GM23338 (cell line): Measurements from ENCODE around the gene IGSF21. TPM values are rescaled to one million over a fixed set of nuclear protein-coding genes. Genes with fewer than 3 reads are reported as not detected.

Source experiments
- ATAC-seq: fragments of 200-7000 bp; cut with Tn5 transposase; 3 replicates; pipeline ENCODE4 v1.9.1; 2020
- DNase-seq: peaks from one replicate; pipeline ENCODE4 v3.0.0-alpha.2; 2015; ENCODE audit warnings: low spot score
- H2AFZ ChIP-seq: fragments of 200-600 bp; sonication (generic); 2 replicates; pipeline ENCODE4 v1.8.0; 2016; ENCODE audit warnings: antibody characterized with exemption, mild to moderate bottlenecking, moderate library complexity
- H3F3A ChIP-seq: fragments of 200-600 bp; sonication (generic); replicated peaks from 2 replicates; pipeline ENCODE4 v1.8.0; 2017; ENCODE audit warnings: antibody characterized with exemption, mixed run types, low read depth
- H3K27ac ChIP-seq: fragments of 200-600 bp; sonication (generic); 2 replicates; pipeline ENCODE4 v1.6.1; 2016; ENCODE audit warnings: low read depth
- H3K27me3 ChIP-seq: fragments of 200-600 bp; sonication (generic); 2 replicates; pipeline ENCODE4 v1.8.0; 2016; ENCODE audit warnings: mild to moderate bottlenecking, mixed run types, moderate library complexity; ENCODE audit not compliant: insufficient read depth
- H3K36me3 ChIP-seq: fragments of 200-600 bp; sonication (generic); 2 replicates; pipeline ENCODE4 v1.8.0; 2016; ENCODE audit warnings: mild to moderate bottlenecking; ENCODE audit not compliant: insufficient read depth
- H3K4me1 ChIP-seq: fragments of 200-600 bp; sonication (generic); 2 replicates; pipeline ENCODE4 v1.8.0; 2016; ENCODE audit warnings: mild to moderate bottlenecking, moderate library complexity; ENCODE audit not compliant: insufficient read depth
- H3K4me2 ChIP-seq: fragments of 200-600 bp; sonication (generic); 2 replicates; pipeline ENCODE4 v1.7.1; 2017; ENCODE audit warnings: mixed run types
- H3K4me3 ChIP-seq: fragments of 200-600 bp; sonication (generic); 2 replicates; pipeline ENCODE4 v1.6.1; 2016; ENCODE audit warnings: mixed run types
- H3K79me2 ChIP-seq: fragments of 200-600 bp; sonication (generic); replicated peaks from 2 replicates; pipeline ENCODE4 v1.8.0; 2017; ENCODE audit warnings: mild to moderate bottlenecking; ENCODE audit not compliant: insufficient read depth
- H3K9me2 ChIP-seq: fragments of 200-600 bp; sonication (generic); 2 replicates; pipeline ENCODE4 v1.8.0; 2017; ENCODE audit not compliant: insufficient read depth
- H4K20me1 ChIP-seq: fragments of 200-600 bp; sonication (generic); replicated peaks from 2 replicates; pipeline ENCODE4 v1.8.0; 2017; ENCODE audit warnings: mild to moderate bottlenecking; ENCODE audit not compliant: insufficient read depth
- H3K27ac Mint-ChIP-seq: 2 replicates; pipeline ENCODE4 v1.8.0; 2020; ENCODE audit warnings: inconsistent platforms, mild to moderate bottlenecking, moderate library complexity, mixed read lengths
- H3K27me3 Mint-ChIP-seq: 3 replicates; pipeline ENCODE4 v1.8.0; 2022; ENCODE audit warnings: low read depth, mild to moderate bottlenecking, moderate library complexity, mixed read lengths, inconsistent platforms; ENCODE audit not compliant: insufficient read depth, poor library complexity
- H3K36me3 Mint-ChIP-seq: 3 replicates; pipeline ENCODE4 v1.8.0; 2021; ENCODE audit warnings: low read depth, mild to moderate bottlenecking, inconsistent platforms, moderate library complexity, mixed read lengths
- H3K4me1 Mint-ChIP-seq: 3 replicates; pipeline ENCODE4 v1.8.0; 2020; ENCODE audit warnings: mild to moderate bottlenecking, inconsistent platforms, mixed read lengths
- H3K4me3 Mint-ChIP-seq: 3 replicates; pipeline ENCODE4 v1.8.0; 2021; ENCODE audit warnings: moderate library complexity, mild to moderate bottlenecking, inconsistent platforms, mixed read lengths
- H3K9me3 Mint-ChIP-seq: 3 replicates; pipeline ENCODE4 v1.8.0; 2020; ENCODE audit warnings: moderate library complexity, mild to moderate bottlenecking, inconsistent platforms, mixed read lengths
- CREB1 ChIP-seq: fragments of 250-450 bp; sonication (Bioruptor Pico); IDR thresholded peaks from 2 replicates; pipeline ENCODE4 v1.5.0; 2020; ENCODE audit warnings: low read depth, mild to moderate bottlenecking, moderate library complexity
- CTCF ChIP-seq, 2 experiments: fragments of 200-600 bp in 1 of 2; sonication (generic) in 1 of 2; conservative IDR thresholded peaks; 2 replicates each; pipeline versions ENCODE4 v1.5.1 to v1.6.1; 2016 to 2017; ENCODE audit warnings: antibody characterized with exemption in 2 of 2, low read depth in 2 of 2, mild to moderate bottlenecking in 2 of 2, moderate library complexity in 1 of 2
- ETS1 ChIP-seq: IDR thresholded peaks from 2 replicates; pipeline ENCODE4 v1.6.1; 2016; ENCODE audit warnings: antibody characterized with exemption
- EZH2phosphoT487 ChIP-seq: fragments of 200-600 bp; sonication (generic); IDR thresholded peaks from one replicate; pipeline ENCODE4 v1.8.1; 2018; ENCODE audit warnings: antibody characterized with exemption; ENCODE audit not compliant: unreplicated experiment
- JUNB ChIP-seq: IDR thresholded peaks from one replicate; pipeline ENCODE4 v1.6.1; 2016; ENCODE audit warnings: antibody characterized with exemption; ENCODE audit not compliant: unreplicated experiment
- REST ChIP-seq: IDR thresholded peaks from one replicate; pipeline ENCODE4 v1.6.1; 2018; ENCODE audit warnings: antibody characterized with exemption; ENCODE audit not compliant: unreplicated experiment
- STAT1 ChIP-seq: IDR thresholded peaks from one replicate; pipeline ENCODE4 v1.6.1; 2016; ENCODE audit warnings: antibody characterized with exemption; ENCODE audit not compliant: unreplicated experiment
- ZNF114 ChIP-seq: fragments of 250-450 bp; sonication (Bioruptor Pico); IDR thresholded peaks from 2 replicates; pipeline ENCODE4 v1.5.0; 2020; ENCODE audit warnings: mild to moderate bottlenecking, moderate library complexity
- ZNF331 ChIP-seq: fragments of 250-450 bp; sonication (Bioruptor Pico); IDR thresholded peaks from 2 replicates; pipeline ENCODE4 v1.5.0; 2020; ENCODE audit warnings: low read depth, mild to moderate bottlenecking, moderate library complexity
- polyA plus RNA-seq: library from polyadenylated mRNA; unstranded; fragments of >200 nt; fragmentation: Nextera tagmentation; extraction: Ambion mirVana; gene quantifications from 2 replicates; pipeline ENCODE4 v1.2.1, GENCODE V29; 2016
- total RNA-seq: library from RNA; depleted of rRNA; stranded (reverse); fragments of >200 nt; shearing (Covaris generic); gene quantifications from 2 replicates; pipeline ENCODE4 v1.2.3, GENCODE V29; 2014

IGSF21 gene
- total and polyA plus RNA-seq, 2 experiments from 2014 or later, result 15.6 to 15.7 TPM

GRCh38 chr1:18192974-18193373 lies 85.4 kb downstream of the IGSF21 start (continued):
- TF ChIP-seq EZH2phosphoT487, result no peak
- TF ChIP-seq CREB1 (CRISPR knock-in tag), result no peak
- no peak for TF ChIP-seq ZNF331
- TF ChIP-seq ETS1, result no peak

- Mint-ChIP-seq H3K36me3 (no peaks in the 10 kb centered on the region), H3K27ac (no peak overlapping the region), H3K4me1 (peaks cover 32% of the 10 kb centered on the region), H3K4me3 (no peak overlapping the region), H3K27me3 (peaks cover 6% of the 10 kb centered on the region), H3K9me3 (no peaks in the 10 kb centered on the region)
- no peaks in the 10 kb centered on the region for H3K79me2 ChIP-seq
- 0 out of 4 replicates have a peak, but pooled peaks of 1 of the 2 experiments have one; percentile 7 for TF ChIP-seq CTCF (conservative IDR thresholded peaks at IDR 0.05; ENCODE audit: low read depth in 2 of 2)
- no peak for TF ChIP-seq JUNB
- no peak for TF ChIP-seq ZNF114 (CRISPR knock-in tag)
- TF ChIP-seq REST, result no peak
- TF ChIP-seq STAT1, result no peak
- H3K36me3 ChIP-seq, result no peaks in the 10 kb centered on the region
- H3K4me2 ChIP-seq, result no peak overlapping the region
- DNase-seq, result no peak
- no peaks in the 10 kb centered on the region; the same call in 1 of the 2 replicates for H4K20me1 ChIP-seq
- peaks cover 29% of the 10 kb centered on the region for H3K4me1 ChIP-seq
- no peaks in the 10 kb centered on the region for H3K9me2 ChIP-seq
- H3F3A ChIP-seq, result 0 out of 2 replicates have a peak, but pooled peaks cover 3% of the 10 kb centered on the region
- H3K27me3 ChIP-seq, result no peaks in the 10 kb centered on the region
- no peak overlapping the region for H3K4me3 ChIP-seq
- no peak overlapping the region for H2AFZ ChIP-seq
- ATAC-seq, result no peak
- no peak overlapping the region for H3K27ac ChIP-seq
Observed at GRCh38 chr1:18197299-18197698, 89.7 kb downstream of the IGSF21 start.
